HFF-Myc (cell line): ENCODE data around the gene TPP2.

Experiments
- DNase-seq: peaks from one replicate; pipeline ENCODE4 v3.0.0-alpha.2; 2011; ENCODE audit warnings: low read depth; ENCODE audit errors: extremely low read depth
- H3K4me3 ChIP-seq: replicated peaks from 2 replicates; pipeline ENCODE4 v1.5.1; 2011; ENCODE audit warnings: low read depth, mild to moderate bottlenecking, control low read depth, low read length
- TF ChIP-seq, protein P1 (sequence below): IDR thresholded peaks from 2 replicates; pipeline ENCODE4 v1.5.1; 2012; ENCODE audit warnings: mild to moderate bottlenecking, low read depth, low read length, control low read depth; ENCODE audit errors: missing control alignments

Gene TPP2

DNA sequence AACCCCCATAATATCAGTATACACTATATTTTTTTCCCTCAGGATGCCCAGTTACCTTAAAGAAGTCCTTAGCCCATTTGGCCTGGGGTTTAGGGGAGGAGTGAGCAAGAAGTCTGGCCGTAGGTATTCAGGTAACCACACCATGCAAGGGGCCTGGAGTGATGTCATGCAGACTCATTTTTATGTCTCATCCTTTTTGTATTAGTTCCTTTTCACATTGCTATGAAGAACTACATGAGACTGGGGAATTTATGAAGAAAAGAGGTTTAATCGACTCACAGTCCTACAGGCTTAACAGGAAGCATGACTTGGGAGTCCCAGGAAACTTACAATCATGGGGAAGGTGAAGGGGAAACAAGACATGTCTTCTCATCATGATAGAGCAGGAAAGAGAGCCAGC lies 12.2 kb downstream of the TPP2 start:
- TF ChIP-seq, protein P1, sequence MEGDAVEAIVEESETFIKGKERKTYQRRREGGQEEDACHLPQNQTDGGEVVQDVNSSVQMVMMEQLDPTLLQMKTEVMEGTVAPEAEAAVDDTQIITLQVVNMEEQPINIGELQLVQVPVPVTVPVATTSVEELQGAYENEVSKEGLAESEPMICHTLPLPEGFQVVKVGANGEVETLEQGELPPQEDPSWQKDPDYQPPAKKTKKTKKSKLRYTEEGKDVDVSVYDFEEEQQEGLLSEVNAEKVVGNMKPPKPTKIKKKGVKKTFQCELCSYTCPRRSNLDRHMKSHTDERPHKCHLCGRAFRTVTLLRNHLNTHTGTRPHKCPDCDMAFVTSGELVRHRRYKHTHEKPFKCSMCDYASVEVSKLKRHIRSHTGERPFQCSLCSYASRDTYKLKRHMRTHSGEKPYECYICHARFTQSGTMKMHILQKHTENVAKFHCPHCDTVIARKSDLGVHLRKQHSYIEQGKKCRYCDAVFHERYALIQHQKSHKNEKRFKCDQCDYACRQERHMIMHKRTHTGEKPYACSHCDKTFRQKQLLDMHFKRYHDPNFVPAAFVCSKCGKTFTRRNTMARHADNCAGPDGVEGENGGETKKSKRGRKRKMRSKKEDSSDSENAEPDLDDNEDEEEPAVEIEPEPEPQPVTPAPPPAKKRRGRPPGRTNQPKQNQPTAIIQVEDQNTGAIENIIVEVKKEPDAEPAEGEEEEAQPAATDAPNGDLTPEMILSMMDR: no peak

DNA sequence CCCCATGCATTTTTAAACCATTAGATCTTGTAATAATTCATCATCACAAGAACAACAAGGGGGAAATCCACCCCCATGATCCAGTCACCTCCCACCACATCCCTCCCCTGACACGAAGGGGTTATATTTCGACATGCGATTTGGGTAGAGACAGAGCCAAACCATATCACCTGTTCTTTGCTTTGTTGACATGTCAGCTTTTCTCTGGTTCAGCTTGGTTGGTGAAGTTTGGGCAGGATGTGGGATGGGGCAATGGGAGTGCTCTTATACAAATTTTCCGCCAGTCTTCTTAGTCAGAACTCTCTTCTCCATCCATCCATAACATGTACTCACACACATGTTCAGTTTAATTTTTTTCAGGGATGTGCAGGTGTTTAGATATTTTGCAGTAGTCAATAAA lies 12.9 kb downstream of the TPP2 start:
- TF ChIP-seq, protein P1: no peak
- no peak for DNase-seq
- H3K4me3 ChIP-seq: no peak overlapping the region

More for the DNA sequence above, 12.2 kb downstream of the TPP2 start:
- no peak for DNase-seq
- H3K4me3 ChIP-seq: no peak overlapping the region

DNA sequence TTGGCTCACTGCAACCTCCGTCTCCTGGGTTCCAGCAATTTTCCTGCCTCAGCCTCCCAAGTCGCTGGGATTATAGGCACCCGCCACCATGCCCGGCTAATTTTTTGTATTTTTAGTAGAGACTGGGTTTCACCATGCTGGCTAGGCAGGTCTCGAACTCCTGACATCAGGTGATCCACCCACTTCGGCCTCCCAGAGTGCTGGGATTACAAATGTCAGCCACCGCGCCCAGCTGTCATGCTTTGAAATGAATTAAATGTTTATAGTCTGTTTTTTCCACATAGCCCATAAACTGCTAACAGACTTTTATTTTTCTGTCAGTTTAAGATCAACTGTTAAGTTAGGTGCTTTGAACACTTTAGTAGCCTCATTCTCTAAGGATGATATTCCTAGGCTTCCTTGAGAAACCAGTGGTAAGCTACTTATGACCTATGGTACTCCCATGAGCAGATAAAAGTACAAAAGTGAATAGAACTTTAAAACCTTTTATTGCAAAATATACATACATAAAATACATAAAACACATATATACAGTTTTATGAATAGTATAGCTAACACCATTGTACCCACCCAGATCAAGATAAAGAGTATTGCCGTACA lies 13.6 kb downstream of the TPP2 start:
- TF ChIP-seq, protein P1: no peak
- no peak for DNase-seq
- no peak overlapping the region for H3K4me3 ChIP-seq

DNA sequence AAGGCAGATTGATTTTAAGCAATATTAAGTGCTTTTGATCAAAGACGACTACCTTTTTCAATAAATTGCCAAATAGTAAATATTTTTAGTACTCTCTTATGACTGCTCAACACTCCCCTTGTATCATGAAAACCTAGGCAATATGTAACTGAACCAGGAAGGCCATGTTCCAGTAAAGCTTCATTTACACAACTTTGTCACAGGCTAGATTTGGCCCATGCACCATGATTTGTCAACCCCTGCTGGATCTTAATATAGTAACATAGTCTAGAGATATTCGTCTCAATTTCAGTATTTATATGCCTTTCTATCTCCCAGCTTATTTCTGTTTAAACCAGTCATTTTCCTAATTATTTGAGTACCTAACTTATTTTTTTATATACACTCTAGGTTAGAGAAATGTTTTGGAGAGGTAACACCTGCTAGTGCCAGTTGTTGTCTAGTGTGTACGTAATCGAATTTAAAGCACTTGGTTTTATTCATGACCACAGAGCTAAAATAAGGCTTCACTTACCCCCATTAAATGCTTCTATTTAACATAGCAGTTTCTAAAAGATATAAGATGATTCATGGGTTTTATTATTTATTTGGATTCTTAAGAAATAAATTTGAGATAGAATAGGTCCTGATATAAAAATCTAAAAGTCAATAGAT lies 21.0 kb downstream of the TPP2 start:
- DNase-seq: no peak
- no peak overlapping the region for H3K4me3 ChIP-seq
- TF ChIP-seq, protein P1: no peak

DNA sequence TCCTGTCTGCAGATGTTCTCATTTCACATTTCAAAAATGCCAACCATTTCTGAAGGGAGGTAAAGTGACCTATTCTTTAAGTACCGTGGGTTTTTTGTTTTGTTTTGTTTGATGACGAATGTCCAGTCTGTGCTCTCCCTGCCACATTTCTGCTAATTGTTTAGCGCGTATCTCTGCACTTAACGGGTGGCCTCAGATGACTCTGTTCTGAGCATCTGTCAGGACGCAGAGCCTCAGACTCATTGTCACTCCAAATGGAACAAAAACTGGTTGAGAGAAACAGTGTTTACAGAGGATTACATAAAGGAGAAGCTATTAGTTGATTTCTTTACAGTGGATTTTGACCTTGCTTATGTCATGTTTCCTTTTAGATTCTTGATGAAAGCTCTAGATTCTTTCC lies 23.7 kb downstream of the TPP2 start:
- TF ChIP-seq, protein P1: no peak
- no peak overlapping the region for H3K4me3 ChIP-seq
- DNase-seq: no peak

DNA sequence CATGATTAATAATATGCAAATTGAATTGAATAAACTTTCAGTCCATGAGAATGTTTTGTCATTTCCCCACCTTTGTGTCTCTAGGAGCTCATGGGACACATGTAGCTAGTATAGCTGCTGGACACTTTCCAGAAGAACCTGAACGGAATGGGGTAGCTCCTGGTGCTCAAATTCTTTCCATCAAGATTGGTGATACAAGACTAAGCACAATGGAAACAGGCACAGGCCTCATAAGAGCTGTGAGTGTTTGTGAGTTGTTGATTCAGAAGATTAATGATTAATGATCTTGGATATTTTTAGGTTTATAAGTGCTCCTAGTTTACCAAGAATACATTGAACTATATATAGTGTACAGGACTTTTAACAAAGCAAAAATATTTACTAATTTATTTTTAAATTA lies 30.1 kb downstream of the TPP2 start:
- TF ChIP-seq, protein P1: no peak
- no peak for DNase-seq
- no peak overlapping the region for H3K4me3 ChIP-seq
